NCI-H2196 treated with DMSO at 0.1 percent for 48 hours (cell line): Measurements from ENCODE around the gene NOL4L.

Source experiments
- DNase-seq: peaks from one replicate; lab custom pipeline; 2025; ENCODE audit not compliant: unreplicated experiment; lab: John Stamatoyannopoulos, UW

The NOL4L gene

DNA sequence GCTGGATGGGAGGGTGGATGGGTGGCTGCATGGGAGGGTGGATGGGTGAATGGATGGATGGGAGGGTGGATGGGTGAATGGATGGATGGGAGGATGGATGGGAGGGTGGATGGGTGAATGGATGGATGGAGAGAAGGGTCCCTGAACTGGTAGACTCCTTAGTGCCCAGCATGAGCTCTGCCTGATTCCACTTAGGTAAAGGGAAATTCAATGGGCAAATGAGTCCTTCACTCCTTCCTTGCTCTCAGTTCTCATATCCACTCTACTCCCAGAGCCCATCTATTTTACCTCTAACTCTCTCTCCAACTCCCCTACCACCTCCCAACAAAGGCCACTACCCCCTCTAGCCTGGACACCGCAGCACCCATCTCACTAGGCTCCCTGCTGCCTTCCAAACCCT, 29.2 kb upstream of the NOL4L start:
- DNase-seq: no peak

DNA sequence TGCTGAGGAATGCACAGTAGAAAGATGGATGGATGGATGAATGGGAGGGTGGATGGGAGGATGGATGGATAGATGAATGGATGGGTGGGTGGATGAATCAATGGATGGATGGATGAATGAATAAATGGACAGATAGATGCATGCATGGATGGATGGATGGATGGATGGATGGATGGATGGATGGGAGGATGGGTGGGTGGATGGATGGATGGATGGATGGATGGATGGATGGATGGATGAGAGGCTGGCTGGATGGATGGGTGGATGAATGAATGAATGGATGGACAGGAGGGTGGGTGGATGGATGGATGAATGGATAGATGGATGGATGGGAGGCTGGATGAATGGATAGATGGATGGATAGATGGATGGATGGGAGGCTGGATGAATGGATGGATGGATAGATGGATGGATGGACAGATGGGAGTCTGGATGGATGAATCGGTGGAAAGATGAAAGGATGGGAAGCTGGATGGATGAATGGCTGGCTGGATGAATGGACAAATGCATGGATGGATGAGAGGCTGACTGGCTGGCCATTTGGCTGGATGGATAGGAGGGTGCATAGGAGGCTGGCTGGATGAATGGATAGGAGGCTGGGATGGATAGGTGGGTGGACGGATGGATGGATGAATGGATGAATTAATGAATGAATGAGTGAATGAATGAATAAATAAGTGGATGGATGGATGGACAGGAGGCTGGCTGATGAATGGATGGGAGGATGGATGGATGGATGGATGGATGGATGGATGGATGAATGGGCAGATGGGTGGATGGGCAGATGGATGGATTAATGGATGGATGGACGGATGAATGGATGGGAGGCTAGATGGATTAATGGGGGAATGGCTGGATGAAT, 28.3 kb upstream of the NOL4L start:
- no peak for DNase-seq

- DNase-seq: no peak
Observed at GRCh38 chr20:32612351-32613191, 27.4 kb upstream of the NOL4L start.

GRCh38 chr20:32611868-32612267, 26.7 kb upstream of the NOL4L start:
- no peak for DNase-seq

DNA sequence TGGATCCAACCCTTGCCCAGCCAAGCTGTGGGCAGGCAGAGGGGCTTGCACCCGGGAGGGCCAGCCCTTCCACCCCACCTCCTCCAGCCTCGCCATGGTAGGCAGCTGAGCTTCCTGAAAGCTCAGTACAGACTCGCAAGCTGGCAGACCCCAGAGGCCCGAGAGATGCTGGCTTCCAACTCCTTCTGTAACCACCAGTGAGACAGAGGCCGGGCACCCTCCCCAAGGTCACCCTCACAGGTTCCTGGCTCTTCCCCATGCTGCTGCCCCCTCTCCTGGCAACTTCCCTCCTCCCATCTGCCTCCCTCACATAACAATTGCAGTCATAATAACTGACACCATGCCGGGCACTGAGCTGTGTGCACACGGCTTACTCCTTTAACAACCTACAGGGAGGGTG, 26.2 kb upstream of the NOL4L start:
- DNase-seq: no peak

GRCh38 chr20:32610472-32611218, 25.5 kb upstream of the NOL4L start:
- DNase-seq: no peak

DNA sequence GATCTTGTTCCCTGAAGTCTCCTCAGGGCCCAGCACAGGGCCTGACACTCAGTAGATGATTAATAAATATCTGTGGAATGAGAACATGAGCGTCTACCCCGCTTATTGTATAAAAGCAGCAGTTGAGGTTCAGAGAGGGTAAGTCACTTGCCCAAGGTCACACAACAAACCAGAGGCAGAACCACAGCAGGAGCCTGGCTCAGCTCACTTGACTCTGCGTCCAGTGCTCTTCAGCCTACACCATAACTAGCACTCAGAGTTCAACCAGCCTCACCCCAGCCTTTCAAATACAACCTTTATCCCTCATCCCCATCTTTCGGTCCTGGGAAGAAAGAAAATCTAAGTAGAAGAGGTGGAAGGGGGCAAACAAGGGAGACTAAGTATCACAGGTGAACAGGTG, 24.9 kb upstream of the NOL4L start:
- DNase-seq: no peak

DNA sequence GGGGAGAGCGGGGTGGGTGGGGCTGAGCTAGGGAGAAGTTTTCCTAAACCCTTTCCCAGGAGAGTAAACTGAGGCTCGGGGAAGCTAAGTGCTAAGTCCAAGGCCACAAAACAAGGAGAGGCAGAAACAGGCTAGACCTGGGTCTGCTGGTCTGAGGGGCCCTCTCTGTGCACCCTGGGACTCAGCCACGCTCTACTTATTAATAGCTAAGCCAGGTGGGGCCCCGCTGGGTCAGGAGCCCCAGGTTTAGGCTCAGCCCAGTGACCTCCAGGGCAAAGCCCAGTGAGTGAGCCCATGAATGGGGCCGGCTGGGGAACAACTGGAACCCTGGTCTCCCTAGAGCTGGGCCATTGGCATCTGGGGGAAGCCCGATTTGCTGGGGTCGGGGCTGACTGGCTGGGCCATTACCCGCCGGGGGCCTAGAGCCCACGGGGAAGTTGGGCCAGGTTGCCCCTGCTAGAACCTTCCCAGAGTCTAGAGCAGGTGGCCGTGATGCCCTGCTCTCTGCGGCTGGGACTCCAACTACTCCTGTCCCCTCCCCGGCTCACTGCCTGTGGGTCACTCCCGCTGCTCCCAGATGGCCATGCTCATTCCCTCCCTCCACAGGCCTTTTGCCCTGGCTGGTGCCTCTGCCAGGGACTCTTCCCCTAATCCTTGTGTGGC, 24.1 kb upstream of the NOL4L start:
- DNase-seq: no peak

DNA sequence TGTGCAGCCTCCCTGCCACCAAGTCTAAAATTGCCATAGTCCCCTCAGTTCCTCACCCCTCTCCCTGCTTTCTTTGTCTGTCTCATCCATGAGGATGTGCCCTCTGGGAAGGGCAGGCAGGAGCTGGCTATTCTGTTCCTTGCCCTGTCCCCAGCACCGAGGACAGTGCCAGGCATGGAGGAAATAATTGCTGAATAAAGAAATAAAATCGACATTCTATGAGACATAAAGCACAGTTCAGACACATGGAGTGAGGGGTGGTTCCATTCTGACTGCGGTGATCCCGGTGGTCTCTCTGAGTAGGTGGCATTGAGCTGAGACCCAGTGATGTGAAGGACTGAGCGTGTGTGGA, 23.5 kb upstream of the NOL4L start:
- no peak for DNase-seq

DNA sequence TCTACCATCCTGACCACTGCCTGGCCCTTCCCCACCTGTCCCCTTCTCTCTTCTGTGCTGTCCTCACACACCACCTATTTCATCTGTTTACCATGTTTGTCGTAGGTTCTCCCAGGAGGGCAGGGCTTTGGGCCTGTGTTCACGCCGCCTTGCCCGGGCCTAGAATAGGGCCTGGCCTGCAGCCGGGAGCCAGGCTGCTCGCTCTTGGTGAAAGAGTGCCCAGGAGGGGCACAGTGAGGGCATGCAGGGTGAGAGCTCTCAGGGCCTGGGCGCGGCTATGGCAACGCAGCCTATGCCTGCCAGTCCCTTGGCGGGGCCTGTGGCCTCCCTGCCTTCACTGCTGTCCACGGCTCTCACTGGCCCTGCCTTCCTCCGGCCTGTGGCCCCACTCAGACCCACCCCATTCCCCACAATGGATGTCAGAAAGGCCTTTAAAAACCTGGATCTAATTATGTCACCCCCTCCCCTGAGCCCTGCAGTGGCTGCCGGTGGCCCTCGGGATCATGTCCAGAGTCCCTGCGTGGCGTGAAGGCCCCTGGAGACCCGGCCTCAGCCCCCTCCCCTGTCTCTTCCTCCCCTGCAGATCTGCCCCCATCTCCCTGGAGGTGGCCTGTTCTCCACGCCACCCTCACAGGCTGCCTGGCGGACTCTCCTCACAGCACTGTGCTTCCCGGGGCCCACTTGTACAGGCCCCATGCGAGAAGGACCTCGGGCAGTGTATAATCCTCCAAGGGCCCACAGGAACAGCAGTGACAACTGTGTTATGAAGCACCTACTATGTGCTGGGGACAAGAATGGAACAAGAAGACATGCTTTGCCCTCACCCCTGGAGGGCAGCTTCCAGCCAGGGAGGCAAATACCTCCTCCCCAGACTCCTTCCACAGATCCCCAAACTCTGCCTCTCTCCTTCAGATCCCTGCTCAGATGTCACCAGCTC, 22.9 kb upstream of the NOL4L start:
- no peak for DNase-seq

DNA sequence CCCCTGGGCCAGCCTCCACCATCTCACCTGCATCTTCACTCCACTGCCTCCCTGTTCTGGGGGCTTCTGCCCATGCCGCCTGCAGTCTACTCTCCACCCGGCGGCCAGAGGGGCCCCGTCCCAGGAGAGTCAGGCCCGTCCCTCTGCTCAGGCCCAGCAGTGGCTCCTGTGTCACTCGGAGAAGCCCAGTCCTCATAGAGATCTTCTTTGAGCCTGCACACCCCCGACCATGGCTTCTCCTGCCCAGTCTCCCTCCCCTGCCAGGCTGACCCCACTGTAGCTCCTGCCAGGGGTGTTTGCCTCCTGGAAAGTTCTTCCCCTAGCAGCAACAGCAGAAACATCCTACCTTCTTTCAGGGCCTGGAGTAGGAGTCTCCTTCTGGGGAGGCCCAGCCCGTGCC, 22.2 kb upstream of the NOL4L start:
- no peak for DNase-seq

- DNase-seq: no peak
Observed at GRCh38 chr20:32606790-32607189, 21.7 kb upstream of the NOL4L start.

DNA sequence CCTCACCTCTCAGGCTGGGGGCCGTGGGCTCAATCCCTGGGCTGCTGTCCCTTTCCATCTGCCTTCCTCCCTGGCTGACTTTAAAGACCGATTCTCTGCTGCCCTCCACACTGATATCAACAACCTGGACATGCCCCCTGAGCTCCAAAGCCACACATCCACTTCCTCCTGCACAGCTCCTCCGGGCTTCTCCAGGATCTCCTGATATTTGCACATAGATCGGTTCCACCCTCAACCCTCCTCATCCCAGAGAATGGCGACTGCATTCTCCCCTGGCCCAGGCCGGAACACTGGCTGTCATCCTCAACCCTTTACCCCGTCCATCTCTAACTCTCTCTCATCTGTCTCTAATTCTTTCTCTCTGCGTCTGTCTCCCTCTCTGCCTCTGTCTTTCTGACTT, 21.0 kb upstream of the NOL4L start:
- DNase-seq: no peak

DNA sequence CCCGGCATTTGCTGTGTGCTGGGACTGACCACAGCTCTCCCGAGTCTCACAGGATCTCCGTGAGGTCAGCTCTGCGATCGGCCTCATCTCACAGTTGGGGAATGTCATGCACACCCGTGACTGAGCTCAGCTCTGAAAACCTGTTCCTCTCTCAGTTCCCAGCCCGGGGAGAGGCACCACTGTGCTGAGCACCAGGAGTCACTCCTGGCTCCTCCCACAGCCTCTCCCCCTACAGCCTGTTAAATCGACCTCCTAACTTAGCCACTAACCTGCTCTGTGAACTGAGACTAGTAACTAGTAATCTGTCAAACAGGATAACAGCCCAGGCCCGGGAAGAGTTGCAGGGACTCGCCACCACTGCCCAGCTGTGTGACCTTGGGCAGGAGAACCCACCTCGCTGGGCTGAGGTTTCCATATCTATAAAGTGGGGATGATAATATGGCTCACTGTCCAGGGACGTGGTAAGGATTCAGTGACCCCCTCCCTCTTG, 20.1 kb upstream of the NOL4L start:
- DNase-seq: no peak

- no peak for DNase-seq
Observed at GRCh38 chr20:32603046-32603726, 18.1 kb upstream of the NOL4L start.

GRCh38 chr20:32602273-32602672, 17.1 kb upstream of the NOL4L start:
- no peak for DNase-seq

- no peak for DNase-seq
Observed at GRCh38 chr20:32600681-32601237, 15.6 kb upstream of the NOL4L start.

- no peak for DNase-seq
Observed at GRCh38 chr20:32599783-32600340, 14.7 kb upstream of the NOL4L start.

DNA sequence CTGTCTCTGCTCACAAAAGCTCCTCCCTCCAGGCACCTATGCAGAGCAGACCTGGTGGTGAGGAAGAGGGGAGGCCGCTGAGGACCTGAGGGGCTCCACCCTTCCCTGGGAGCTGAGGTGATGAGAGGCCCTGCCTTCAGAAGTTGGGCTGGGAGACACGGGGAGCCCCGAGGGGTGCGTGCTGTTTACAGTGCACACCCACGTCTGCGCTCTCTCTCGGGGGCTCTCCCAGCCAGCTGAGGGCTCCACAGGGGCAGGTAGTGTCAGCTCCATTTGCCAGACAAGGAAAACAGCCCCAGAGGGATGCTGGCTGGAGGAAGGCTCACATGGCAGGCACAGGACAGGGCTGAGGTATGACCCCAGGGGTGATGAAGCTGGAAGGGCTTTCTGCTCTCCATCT, 13.5 kb upstream of the NOL4L start:
- no peak for DNase-seq
